PFSK-1 (cell line): ENCODE measurements around the gene CHPF2.

Source experiments
- FOXP2 ChIP-seq: optimal IDR thresholded peaks from 2 replicates; pipeline ENCODE3; 2011; ENCODE audit warnings: borderline replicate concordance, control low read depth, inconsistent platforms; ENCODE audit not compliant: insufficient read depth; ENCODE audit errors: extremely low read length, extremely low read depth
- POLR2AphosphoS5 ChIP-seq: IDR thresholded peaks from 2 replicates; pipeline ENCODE4 v1.6.1; 2012; ENCODE audit warnings: low read depth, mild to moderate bottlenecking, control low read depth, low read length, moderate library complexity
- SIN3A ChIP-seq: IDR thresholded peaks from 2 replicates; pipeline ENCODE4 v1.6.1; 2012; ENCODE audit warnings: mild to moderate bottlenecking, low read length, moderate library complexity, borderline replicate concordance; ENCODE audit not compliant: insufficient read depth
- TAF1 ChIP-seq: IDR thresholded peaks from 2 replicates; pipeline ENCODE4 v1.6.1; 2012; ENCODE audit warnings: low read length, control low read depth, borderline replicate concordance; ENCODE audit not compliant: insufficient read depth
- TF ChIP-seq, protein P1 (sequence below), 2 experiments: IDR thresholded peaks; 2 replicates each; pipeline versions ENCODE4 v1.6.1 to v1.8.0; 2011 to 2012; ENCODE audit warnings: low read depth in 2 of 2, low read length in 2 of 2, control low read depth in 1 of 2, inconsistent platforms in 1 of 2, mild to moderate bottlenecking in 1 of 2, moderate library complexity in 1 of 2; ENCODE audit not compliant: insufficient read depth in 1 of 2

DNA sequence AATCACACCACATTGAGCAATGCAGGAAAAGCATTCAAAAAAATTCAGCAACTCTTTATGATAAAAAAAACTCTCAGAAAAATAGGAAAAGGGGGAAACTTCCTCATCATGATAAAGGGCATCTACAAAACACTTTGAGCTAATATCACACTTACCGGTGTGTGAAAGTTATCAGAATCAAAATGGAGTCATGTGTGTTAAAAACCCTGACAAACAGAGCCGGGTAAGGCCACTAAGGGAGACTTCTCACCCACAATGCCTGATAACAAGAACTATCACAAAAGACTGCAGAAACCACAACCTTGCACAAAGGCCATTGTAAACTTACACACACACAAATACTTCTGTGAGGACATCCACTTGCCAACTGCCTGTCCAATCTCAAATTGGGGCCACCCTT lies 51.0 kb downstream of the CHPF2 start:
- TF ChIP-seq, protein P1, sequence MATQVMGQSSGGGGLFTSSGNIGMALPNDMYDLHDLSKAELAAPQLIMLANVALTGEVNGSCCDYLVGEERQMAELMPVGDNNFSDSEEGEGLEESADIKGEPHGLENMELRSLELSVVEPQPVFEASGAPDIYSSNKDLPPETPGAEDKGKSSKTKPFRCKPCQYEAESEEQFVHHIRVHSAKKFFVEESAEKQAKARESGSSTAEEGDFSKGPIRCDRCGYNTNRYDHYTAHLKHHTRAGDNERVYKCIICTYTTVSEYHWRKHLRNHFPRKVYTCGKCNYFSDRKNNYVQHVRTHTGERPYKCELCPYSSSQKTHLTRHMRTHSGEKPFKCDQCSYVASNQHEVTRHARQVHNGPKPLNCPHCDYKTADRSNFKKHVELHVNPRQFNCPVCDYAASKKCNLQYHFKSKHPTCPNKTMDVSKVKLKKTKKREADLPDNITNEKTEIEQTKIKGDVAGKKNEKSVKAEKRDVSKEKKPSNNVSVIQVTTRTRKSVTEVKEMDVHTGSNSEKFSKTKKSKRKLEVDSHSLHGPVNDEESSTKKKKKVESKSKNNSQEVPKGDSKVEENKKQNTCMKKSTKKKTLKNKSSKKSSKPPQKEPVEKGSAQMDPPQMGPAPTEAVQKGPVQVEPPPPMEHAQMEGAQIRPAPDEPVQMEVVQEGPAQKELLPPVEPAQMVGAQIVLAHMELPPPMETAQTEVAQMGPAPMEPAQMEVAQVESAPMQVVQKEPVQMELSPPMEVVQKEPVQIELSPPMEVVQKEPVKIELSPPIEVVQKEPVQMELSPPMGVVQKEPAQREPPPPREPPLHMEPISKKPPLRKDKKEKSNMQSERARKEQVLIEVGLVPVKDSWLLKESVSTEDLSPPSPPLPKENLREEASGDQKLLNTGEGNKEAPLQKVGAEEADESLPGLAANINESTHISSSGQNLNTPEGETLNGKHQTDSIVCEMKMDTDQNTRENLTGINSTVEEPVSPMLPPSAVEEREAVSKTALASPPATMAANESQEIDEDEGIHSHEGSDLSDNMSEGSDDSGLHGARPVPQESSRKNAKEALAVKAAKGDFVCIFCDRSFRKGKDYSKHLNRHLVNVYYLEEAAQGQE (IDR thresholded peaks at IDR 0.05; ENCODE audit: insufficient read depth in 1 of 2, low read depth in 2 of 2, low read length in 2 of 2), result no peak
- TF ChIP-seq POLR2AphosphoS5 (no peak), FOXP2 (no peak), TAF1 (no peak), SIN3A (no peak)
